Psoas muscle (tissue), 8 donors: ENCODE results near the gene SLC12A8. TPM values are rescaled to one million over a fixed set of nuclear protein-coding genes. Genes with fewer than 3 reads are reported as not detected.

Experiments
- ATAC-seq, 4 donors: fragments of 200-7000 bp; cut with Tn5 transposase; one replicate each; pipeline ENCODE4 v1.9.1; 2020; ENCODE audit warnings: moderate library complexity in 3 of 4, mild to moderate bottlenecking in 2 of 4
- DNase-seq, 2 donors: peaks; one replicate each; pipeline ENCODE4 v3.0.0-alpha.2; 2020
- H3K27ac ChIP-seq: fragments of 200-600 bp; one replicate; pipeline ENCODE4 v1.8.0; 2022
- H3K27me3 ChIP-seq, 3 donors: fragments of 200-600 bp in 1 of 3; one replicate each; pipeline versions ENCODE4 v1.6.1 to v1.8.0; 2013 to 2022; ENCODE audit warnings: low read length in 2 of 3, mild to moderate bottlenecking in 2 of 3, moderate library complexity in 1 of 3; ENCODE audit not compliant: insufficient read depth in 3 of 3
- H3K36me3 ChIP-seq, 2 donors: fragments of 200-600 bp in 1 of 2; one replicate each; pipeline versions ENCODE4 v1.6.1 to v1.8.0; 2013 to 2022; ENCODE audit warnings: low read depth in 1 of 2, mild to moderate bottlenecking in 1 of 2, moderate library complexity in 1 of 2; ENCODE audit not compliant: insufficient read depth in 1 of 2
- H3K4me1 ChIP-seq: fragments of 200-600 bp; one replicate; pipeline ENCODE4 v1.8.0; 2022
- H3K4me3 ChIP-seq: fragments of 200-600 bp; one replicate; pipeline ENCODE4 v1.8.0; 2022; ENCODE audit warnings: mild to moderate bottlenecking
- H3K9me3 ChIP-seq: fragments of 200-600 bp; one replicate; pipeline ENCODE4 v1.8.0; 2022
- CTCF ChIP-seq: fragments of 200-600 bp; IDR thresholded peaks from one replicate; pipeline ENCODE4 v1.8.0; 2022; ENCODE audit warnings: antibody characterized with exemption
- WGBS, 3 donors: extraction: QIAGEN DNeasy Blood & Tissue Kit; methylation state at CpG; one replicate each; pipeline versions ENCODE4 v1.1.6 to v1.1.7; 2013; 5-methylcytosine and 5-hydroxymethylcytosine counted together
- intact Hi-C, 2 donors: fragments of 100-400 bp; cut with DNase I; formaldehyde crosslinking; loops; one replicate each; pipeline versions ENCODE4 v1.11.0 to v1.14.2; 2022
- polyA plus RNA-seq, 3 donors: library from polyadenylated mRNA; stranded (reverse); fragments of 200-250 nt; gene quantifications; one replicate each; pipeline ENCODE4 v1.2.3, GENCODE V29; 2013
- total RNA-seq, 4 donors: library from RNA; stranded (reverse); fragmentation: NEBNext Ultra II Directional in 2 of 4; extraction: Animal tissue kit (Norgen Biotek cat#: 25700) in 2 of 4; gene quantifications; one replicate each; pipeline versions ENCODE4 v1.2.1 to v1.2.4, GENCODE V29; 2021 to 2023
- donor health status: healthy with polysubstance abuse.
- donor health status: DM: no; HTN: no; CAD: no; lungs with moderate emphysema.
- donor health status: Bipolar disorder and iron deficiency.
- donor health status: healthy.
- donor health status: DM: yes; HTN: yes; CAD: no.
- donor health status: DM: no; HTN: no; CAD: no.
- donor health status: DM: no; HTN: no; CAD: no.
- donor health status: DM: yes; HTN: yes; CAD: no.

Gene SLC12A8
- total and polyA plus RNA-seq, 7 donors: 0.06 to 0.93 (median 0.33) TPM; not detected in 1

DNA sequence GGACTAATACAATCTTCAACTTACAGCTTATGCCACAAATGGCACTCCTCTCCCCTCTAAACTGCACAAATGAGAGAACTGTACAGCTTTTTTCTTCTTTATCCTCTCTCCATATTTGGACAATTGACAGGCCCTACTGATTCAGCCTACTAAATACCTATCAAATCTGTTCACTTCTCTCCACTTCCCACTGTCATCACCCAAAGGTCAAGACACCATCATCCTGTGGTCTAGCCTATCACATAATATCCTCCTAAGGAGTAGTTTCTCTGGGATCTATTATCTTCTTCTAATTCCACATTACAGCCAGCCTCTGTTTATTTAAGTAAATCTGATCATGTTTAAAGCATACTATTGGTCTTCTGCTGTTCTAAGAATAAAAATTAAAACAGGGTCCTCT, 33.0 kb upstream of the SLC12A8 start:
- no peak for TF ChIP-seq CTCF
- ATAC-seq: no peak
- no peaks in the 10 kb centered on the region for H3K36me3 ChIP-seq
- no peak overlapping the region for H3K4me3 ChIP-seq
- intact Hi-C loops: no loop called here
- H3K27ac ChIP-seq: no peak overlapping the region
- no peak for DNase-seq
- no peaks in the 10 kb centered on the region for H3K9me3 ChIP-seq
- no peaks in the 10 kb centered on the region for H3K4me1 ChIP-seq
- no peaks in the 10 kb centered on the region for H3K27me3 ChIP-seq

GRCh38 chr3:125240496-125240895, 27.9 kb upstream of the SLC12A8 start:
- no peaks in the 10 kb centered on the region for H3K27me3 ChIP-seq
- H3K4me1 ChIP-seq: no peaks in the 10 kb centered on the region
- intact Hi-C loops: no loop called here
- no peak overlapping the region for H3K4me3 ChIP-seq
- no peak for TF ChIP-seq CTCF
- no peak overlapping the region for H3K27ac ChIP-seq
- WGBS, 3 donors: 60 to 70% (median 65%) methylated on average over 4 of the region's 4 CpGs
- H3K36me3 ChIP-seq: peaks cover 0 to 4% of the 10 kb centered on the region in 2 donors
- DNase-seq (no peak), ATAC-seq (no peak)
- H3K9me3 ChIP-seq: no peaks in the 10 kb centered on the region

DNA sequence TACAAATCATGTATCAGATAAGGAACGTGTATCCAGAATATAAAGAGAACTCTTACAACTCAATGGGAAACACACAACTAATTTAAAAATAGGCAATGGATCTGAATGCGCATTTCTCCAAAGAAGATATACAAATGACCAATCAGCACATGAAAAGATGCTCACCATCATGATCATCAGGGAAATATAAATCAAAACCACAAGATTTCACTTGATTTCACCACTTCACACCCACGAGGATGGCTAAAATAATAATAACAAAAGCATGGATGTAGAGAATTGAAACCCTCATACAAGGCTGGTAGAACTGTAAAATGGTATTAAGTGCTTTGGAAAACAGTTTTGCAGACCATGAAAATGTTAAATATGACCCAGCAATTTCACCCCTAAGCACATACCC, 26.7 kb upstream of the SLC12A8 start:
- no peak for TF ChIP-seq CTCF
- no peak overlapping the region for H3K27ac ChIP-seq
- no peak overlapping the region for H3K4me3 ChIP-seq
- H3K4me1 ChIP-seq: no peaks in the 10 kb centered on the region
- no peaks in the 10 kb centered on the region for H3K27me3 ChIP-seq
- H3K36me3 ChIP-seq: peaks cover 0 to 6% of the 10 kb centered on the region in 2 donors
- H3K9me3 ChIP-seq: no peaks in the 10 kb centered on the region
- intact Hi-C loops: no loop called here
- DNase-seq (no peak), ATAC-seq (no peak)
- WGBS, 3 donors: 82 to 87% (median 85%) methylated on average over 3 of the region's 3 CpGs

DNA sequence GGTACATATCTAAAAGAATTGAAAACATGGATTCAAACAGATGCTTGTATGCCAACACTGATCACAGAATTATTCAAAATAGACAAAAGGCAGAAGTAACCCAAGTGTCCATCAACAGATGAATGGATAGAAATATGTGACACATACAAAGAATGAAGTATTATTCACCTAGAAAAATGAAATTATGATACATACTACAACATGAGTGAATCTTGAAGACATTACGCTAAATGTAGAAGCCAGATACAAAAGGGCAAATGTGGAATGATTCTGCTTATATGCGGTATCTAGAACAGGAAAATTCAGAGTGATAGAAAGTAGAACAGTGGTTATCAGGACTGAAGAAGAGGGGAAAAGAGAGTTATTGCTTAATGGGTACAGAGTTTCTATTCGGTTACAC, 26.2 kb upstream of the SLC12A8 start:
- intact Hi-C loops: no loop called here
- Histone ChIP-seq H3K9me3 (no peaks in the 10 kb centered on the region), H3K27me3 (no peaks in the 10 kb centered on the region), H3K36me3 (peaks cover 0 to 11% of the 10 kb centered on the region in 2 donors), H3K27ac (no peak overlapping the region), H3K4me1 (no peaks in the 10 kb centered on the region), H3K4me3 (no peak overlapping the region)
- TF ChIP-seq CTCF: no peak
- DNase-seq (no peak), ATAC-seq (no peak)
- 95 to 100% (median 98%) methylated on average over 3 of the region's 3 CpGs for WGBS, 3 donors

DNA sequence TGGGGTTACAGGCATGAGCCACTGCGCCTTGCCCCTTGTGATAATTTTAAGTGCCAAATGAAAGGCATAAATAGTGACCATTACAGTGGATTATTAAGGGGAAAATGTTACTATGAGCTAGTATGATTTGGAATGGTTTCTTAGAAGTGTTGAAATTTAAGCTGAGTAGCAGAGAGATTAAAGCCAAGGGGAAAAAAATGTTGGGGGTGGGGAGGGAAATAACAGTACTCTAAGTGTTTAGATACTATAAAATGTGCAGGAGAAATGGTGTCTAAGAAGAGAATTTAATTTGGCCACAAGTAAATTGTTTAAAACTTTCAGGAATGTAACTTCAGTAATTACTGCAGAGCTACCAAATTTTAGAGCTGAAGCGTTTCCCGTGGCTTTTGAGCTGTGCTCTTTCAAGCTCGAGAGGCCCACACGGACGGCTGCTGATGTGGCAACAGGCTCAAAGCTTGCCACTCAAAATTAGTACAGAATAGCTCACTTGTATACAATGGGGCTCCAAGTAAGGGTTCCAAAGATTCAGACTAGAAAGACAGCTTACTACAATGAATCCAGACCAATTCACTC, 23.9 kb upstream of the SLC12A8 start:
- TF ChIP-seq CTCF: no peak
- no peaks in the 10 kb centered on the region for H3K27me3 ChIP-seq
- no peak overlapping the region for H3K27ac ChIP-seq

More for the DNA sequence above, 23.9 kb upstream of the SLC12A8 start:
- Histone ChIP-seq H3K4me3 (no peak overlapping the region), H3K4me1 (no peaks in the 10 kb centered on the region), H3K36me3 (peaks cover 5 to 31% of the 10 kb centered on the region in 2 donors), H3K9me3 (no peaks in the 10 kb centered on the region)
- WGBS, 3 donors: 64 to 85% (median 77%) methylated on average over 6 of the region's 6 CpGs
- ATAC-seq: no peak
- intact Hi-C loops: no loop called here
- no peak for DNase-seq
